Keratinocyte (primary cell): ENCODE results near the gene CTNNA3. TPM values are rescaled to one million over a fixed set of nuclear protein-coding genes. Genes with fewer than 3 reads are reported as not detected.

Experiments
- DNase-seq: peaks from one replicate; pipeline ENCODE4 v3.0.0-alpha.2; 2011; ENCODE audit warnings: low read depth, missing footprints, low spot score
- FAIRE-seq: peaks from 2 replicates; lab custom pipeline; 2011; peaks lifted over from hg19 to GRCh38; lab: Jason Lieb, UNC
- H2AFZ ChIP-seq: 2 replicates; pipeline ENCODE4 v1.6.0; 2012; ENCODE audit warnings: low read length, control low read depth, inconsistent platforms; ENCODE audit not compliant: control insufficient read depth
- H3K27ac ChIP-seq: 2 replicates; pipeline ENCODE4 v1.5.1; 2011; ENCODE audit warnings: low read length; ENCODE audit not compliant: control insufficient read depth, insufficient read depth
- H3K27me3 ChIP-seq: 3 replicates; pipeline ENCODE4 v1.6.0; 2011; ENCODE audit warnings: low read length; ENCODE audit not compliant: control insufficient read depth, insufficient read depth; ENCODE audit errors: extremely low read depth
- H3K36me3 ChIP-seq, 2 experiments: 2 replicates in 1 of 2; 3 replicates in 1 of 2; pipeline ENCODE4 v1.5.1; 2011; ENCODE audit warnings: low read length in 2 of 2, mild to moderate bottlenecking in 1 of 2; ENCODE audit not compliant: control insufficient read depth in 2 of 2, insufficient read depth in 2 of 2; ENCODE audit errors: extremely low read depth in 1 of 2
- H3K4me1 ChIP-seq: 3 replicates; pipeline ENCODE4 v1.5.1; 2011; ENCODE audit warnings: low read length; ENCODE audit not compliant: control insufficient read depth, insufficient read depth; ENCODE audit errors: extremely low read depth
- H3K4me2 ChIP-seq: 3 replicates; pipeline ENCODE4 v1.6.0; 2011; ENCODE audit warnings: low read depth, low read length; ENCODE audit not compliant: control insufficient read depth, insufficient read depth; ENCODE audit errors: extremely low read depth
- H3K4me3 ChIP-seq, 3 experiments: fragments of 200-600 bp in 1 of 3; sonication (generic) in 1 of 3; 2 replicates in 2 of 3; 3 replicates in 1 of 3; pipeline ENCODE4 v1.5.1; 2011 to 2016; ENCODE audit warnings: low read length in 3 of 3, mild to moderate bottlenecking in 3 of 3, control low read depth in 2 of 3, inconsistent platforms in 1 of 3, low read depth in 1 of 3, mixed read lengths in 1 of 3, mixed run types in 1 of 3, moderate library complexity in 1 of 3; ENCODE audit not compliant: control insufficient read depth in 2 of 3, insufficient read depth in 2 of 3; ENCODE audit errors: extremely low read depth in 1 of 3
- H3K79me2 ChIP-seq: 2 replicates; pipeline ENCODE4 v1.6.0; 2012; ENCODE audit warnings: low read length; ENCODE audit not compliant: control insufficient read depth, insufficient read depth
- H3K9ac ChIP-seq: 3 replicates; pipeline ENCODE4 v1.6.0; 2011; ENCODE audit warnings: low read length; ENCODE audit not compliant: control insufficient read depth, insufficient read depth; ENCODE audit errors: extremely low read depth
- H3K9me1 ChIP-seq: 3 replicates; pipeline ENCODE4 v1.6.0; 2011; ENCODE audit warnings: low read length; ENCODE audit not compliant: control insufficient read depth, insufficient read depth; ENCODE audit errors: extremely low read depth
- H3K9me3 ChIP-seq: 2 replicates; pipeline ENCODE4 v1.5.1; 2012; ENCODE audit warnings: low read depth, low read length; ENCODE audit not compliant: control insufficient read depth
- H4K20me1 ChIP-seq: 3 replicates; pipeline ENCODE4 v1.6.0; 2011; ENCODE audit warnings: low read length; ENCODE audit not compliant: control insufficient read depth, insufficient read depth; ENCODE audit errors: extremely low read depth
- CTCF ChIP-seq, 3 experiments: IDR thresholded peaks in 1 of 3; conservative IDR thresholded peaks in 1 of 3; optimal IDR thresholded peaks in 1 of 3; 2 replicates in 2 of 3; 3 replicates in 1 of 3; pipeline versions ENCODE3 to v1.5.1; 2011; ENCODE audit warnings: low read length in 3 of 3, mild to moderate bottlenecking in 3 of 3, moderate library complexity in 2 of 3, control low read depth in 1 of 3, inconsistent platforms in 1 of 3; ENCODE audit not compliant: insufficient read depth in 2 of 3; ENCODE audit errors: extremely low read depth in 1 of 3
- EZH2 ChIP-seq: IDR thresholded peaks from one replicate; pipeline ENCODE4 v1.6.1; 2012; ENCODE audit warnings: inconsistent platforms, mild to moderate bottlenecking, low read length, moderate library complexity
- dilution Hi-C: fragments of 300-500 bp; cut with MboI; formaldehyde crosslinking; loops from one replicate; pipeline ENCODE4 v1.7.0; 2020; ENCODE audit warnings: low sequenced_read_pairs; ENCODE audit not compliant: extremely low pct_ligation_motif_present
- polyA plus RNA-seq, 5 experiments: library from polyadenylated mRNA; depleted of rRNA in 3 of 5; stranded (reverse) in 3 of 5; stranded (forward) in 1 of 5; unstranded in 1 of 5; fragments of >200 nt; gene quantifications; 1 replicate in 1 of 5; 2 replicates in 3 of 5; 3 replicates in 1 of 5; pipeline versions ENCODE4 v1.2.1 to v1.2.3, GENCODE V29; 2011 to 2012; ENCODE audit warnings: missing spikeins in 2 of 5, low read depth in 1 of 5, low replicate concordance in 1 of 5

CTNNA3 gene
- polyA plus RNA-seq, 1 donor (not counting 4 experiments of a cell fraction or from before 2014, with no cell fraction given): 0.01 TPM

- H3K36me3 ChIP-seq: no peaks in the 10 kb centered on the region
- no peak overlapping the region for H3K4me2 ChIP-seq
- H3K9ac ChIP-seq: no peak overlapping the region
- H3K4me1 ChIP-seq: no peaks in the 10 kb centered on the region
- no peaks in the 10 kb centered on the region for H4K20me1 ChIP-seq
- H2AFZ ChIP-seq: no peak overlapping the region
- H3K79me2 ChIP-seq: no peaks in the 10 kb centered on the region
- dilution Hi-C loops: no loop called here
- TF ChIP-seq EZH2 (no peak), CTCF (optimal IDR thresholded peaks at IDR 0.05 in 1 of 3, IDR thresholded peaks at IDR 0.05 in 1 of 3, conservative IDR thresholded peaks at IDR 0.05 in 1 of 3; ENCODE audit: extremely low read depth in 1 of 3, insufficient read depth in 2 of 3, low read length in 3 of 3) (no peak)
- H3K27ac ChIP-seq: no peak overlapping the region
- H3K9me1 ChIP-seq: no peaks in the 10 kb centered on the region
- H3K4me3 ChIP-seq: no peak overlapping the region
- FAIRE-seq (no peak), DNase-seq (no peak)
- H3K9me3 ChIP-seq: no peaks in the 10 kb centered on the region
- H3K27me3 ChIP-seq: no peaks in the 10 kb centered on the region
These were observed 189.8 kb downstream of the CTNNA3 start for GRCh38 chr10:67506083-67506756.

- dilution Hi-C loops: no loop called here
- H2AFZ ChIP-seq: no peak overlapping the region
These were observed 203.5 kb downstream of the CTNNA3 start for GRCh38 chr10:67492317-67493019.

More at GRCh38 chr10:67492317-67493019, 203.5 kb downstream of the CTNNA3 start:
- Histone ChIP-seq H3K4me1 (no peaks in the 10 kb centered on the region), H3K27me3 (no peaks in the 10 kb centered on the region), H3K4me2 (no peak overlapping the region), H3K9me3 (no peaks in the 10 kb centered on the region), H4K20me1 (no peaks in the 10 kb centered on the region), H3K9ac (no peak overlapping the region), H3K27ac (no peak overlapping the region), H3K4me3 (no peak overlapping the region), H3K79me2 (no peaks in the 10 kb centered on the region), H3K36me3 (no peaks in the 10 kb centered on the region), H3K9me1 (no peaks in the 10 kb centered on the region)
- FAIRE-seq: no peak
- no peak for DNase-seq
- no peak for TF ChIP-seq CTCF (optimal IDR thresholded peaks at IDR 0.05 in 1 of 3, IDR thresholded peaks at IDR 0.05 in 1 of 3, conservative IDR thresholded peaks at IDR 0.05 in 1 of 3; ENCODE audit: extremely low read depth in 1 of 3, insufficient read depth in 2 of 3, low read length in 3 of 3)
- no peak for TF ChIP-seq EZH2
